ENCODE data around the gene MICA. TPM values are rescaled to one million over a fixed set of nuclear protein-coding genes. Genes with fewer than 3 reads are reported as not detected.
"Not testable (repeated sequence)": the region's sequence is repeated elsewhere in the genome, so short reads cannot be mapped to it uniquely, and the experiment has no call there.

Gene MICA
- total RNA-seq, 1 donor from 2014 or later, result 5.2 TPM

- H3K36me3 ChIP-seq (ENCODE audit: control insufficient read depth in 3 of 3, insufficient read depth in 3 of 3, low read length in 3 of 3), result peaks cover 0 to 3% (median 0%) of the 10 kb centered on the region in 3 donors
- no peaks in the 10 kb centered on the region for H3K27me3 ChIP-seq (ENCODE audit: control insufficient read depth in 3 of 3, insufficient read depth in 3 of 3, low read length in 3 of 3)
- no peak overlapping the region for H3K4me3 ChIP-seq (ENCODE audit: low read length in 3 of 3)
- peaks cover 3 to 8% (median 8%) of the 10 kb centered on the region in 3 donors for H3K4me1 ChIP-seq (ENCODE audit: control insufficient read depth in 3 of 3, insufficient read depth in 3 of 3, low read length in 3 of 3)
- H3K9me3 ChIP-seq (ENCODE audit: control insufficient read depth in 3 of 3, low read length in 3 of 3), result no peaks in the 10 kb centered on the region
- no peak overlapping the region for H3K27ac ChIP-seq (ENCODE audit: low read depth, low read length)
- no peak overlapping the region for H3K9ac ChIP-seq (ENCODE audit: low read depth in 1 of 3, low read length in 3 of 3)
Observed at GRCh38 chr6:31394381-31394780, 9.0 kb upstream of the MICA start.

DNA sequence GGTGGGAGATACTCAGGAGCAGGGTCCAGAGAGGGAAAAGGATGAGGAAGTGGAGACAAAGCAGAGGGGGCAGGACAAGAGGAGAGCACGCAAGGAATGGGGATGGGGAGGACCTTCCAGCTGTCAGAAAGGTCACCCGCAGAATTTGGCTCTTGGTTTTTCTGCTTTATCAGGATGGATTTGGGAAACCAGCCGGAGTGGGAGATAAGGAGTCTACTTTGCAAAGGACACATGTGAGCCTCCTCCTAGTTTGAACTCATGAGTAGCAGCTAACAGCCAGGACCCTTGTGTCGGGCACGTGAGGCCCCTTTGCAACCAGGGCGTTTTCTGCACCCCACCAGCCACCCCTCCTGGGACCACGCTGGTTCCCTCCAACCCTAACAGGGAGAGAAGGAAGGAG lies 7.6 kb upstream of the MICA start:
- Histone ChIP-seq H3K36me3 (ENCODE audit: control insufficient read depth in 3 of 3, insufficient read depth in 3 of 3, low read length in 3 of 3) (peaks cover 0 to 3% (median 0%) of the 10 kb centered on the region in 3 donors), H3K27me3 (ENCODE audit: control insufficient read depth in 3 of 3, insufficient read depth in 3 of 3, low read length in 3 of 3) (peaks cover 0 to 3% (median 0%) of the 10 kb centered on the region in 3 donors), H3K4me3 (ENCODE audit: low read length in 3 of 3) (no peak overlapping the region), H3K9ac (ENCODE audit: low read depth in 1 of 3, low read length in 3 of 3) (no peak overlapping the region), H3K9me3 (ENCODE audit: control insufficient read depth in 3 of 3, low read length in 3 of 3) (no peaks in the 10 kb centered on the region), H3K4me1 (ENCODE audit: control insufficient read depth in 3 of 3, insufficient read depth in 3 of 3, low read length in 3 of 3) (peaks cover 6 to 16% (median 8%) of the 10 kb centered on the region in 3 donors), H3K27ac (ENCODE audit: low read depth, low read length) (no peak overlapping the region)

DNA sequence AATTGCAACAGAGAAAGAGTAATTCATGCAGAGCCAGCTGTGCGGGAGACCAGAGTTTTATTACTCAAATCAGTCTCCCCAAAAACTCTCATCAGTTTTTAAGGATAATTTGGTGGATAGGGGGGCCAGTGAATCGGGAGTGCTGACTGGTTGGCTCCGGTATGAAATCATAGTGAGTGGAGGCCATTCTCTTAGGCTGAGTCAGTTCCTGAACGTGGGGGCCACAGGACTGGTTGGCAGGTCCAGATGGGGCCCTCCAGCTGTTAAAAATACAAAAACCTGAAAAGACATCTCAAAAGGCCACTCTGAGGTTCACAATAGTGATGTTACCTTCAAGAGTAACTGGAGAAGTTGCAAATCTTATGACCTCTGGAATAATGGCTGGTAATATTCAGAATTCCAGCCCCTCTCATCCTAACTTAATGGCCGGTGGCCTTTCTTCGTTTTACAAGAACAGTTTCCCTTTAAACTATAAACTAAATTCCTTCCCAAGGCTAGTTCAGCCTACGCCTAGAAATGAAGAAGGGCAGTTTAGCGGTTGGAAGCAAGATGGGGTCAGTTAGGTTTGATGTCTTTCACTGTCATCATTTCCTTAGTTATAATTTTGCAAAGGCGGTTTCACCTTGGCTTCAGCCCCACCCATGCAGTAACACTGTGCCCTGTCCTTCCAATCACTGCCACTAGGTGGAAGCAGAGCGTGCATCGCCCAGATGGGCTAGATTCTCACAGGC lies 6.8 kb upstream of the MICA start:
- no peaks in the 10 kb centered on the region for H3K9me3 ChIP-seq (ENCODE audit: control insufficient read depth in 3 of 3, low read length in 3 of 3)
- peak overlapping the region in 1 of 3 donors; percentile 20 for H3K9ac ChIP-seq (ENCODE audit: low read depth in 1 of 3, low read length in 3 of 3)
- H3K27me3 ChIP-seq (ENCODE audit: control insufficient read depth in 3 of 3, insufficient read depth in 3 of 3, low read length in 3 of 3), result peaks cover 0 to 3% (median 0%) of the 10 kb centered on the region in 3 donors
- H3K4me1 ChIP-seq (ENCODE audit: control insufficient read depth in 3 of 3, insufficient read depth in 3 of 3, low read length in 3 of 3), result peaks cover 6 to 22% (median 10%) of the 10 kb centered on the region in 3 donors
- H3K4me3 ChIP-seq (ENCODE audit: low read length in 3 of 3), result peak overlapping the region in 1 of 3 donors; percentile 7
- H3K27ac ChIP-seq (ENCODE audit: low read depth, low read length), result no peak overlapping the region
- peaks cover 0 to 3% (median 0%) of the 10 kb centered on the region in 3 donors for H3K36me3 ChIP-seq (ENCODE audit: control insufficient read depth in 3 of 3, insufficient read depth in 3 of 3, low read length in 3 of 3)

- H3K27me3 ChIP-seq (ENCODE audit: control insufficient read depth in 3 of 3, insufficient read depth in 3 of 3, low read length in 3 of 3); H3K4me3 ChIP-seq (ENCODE audit: low read length in 3 of 3); H3K36me3 ChIP-seq (ENCODE audit: control insufficient read depth in 3 of 3, insufficient read depth in 3 of 3, low read length in 3 of 3); H3K9me3 ChIP-seq (ENCODE audit: control insufficient read depth in 3 of 3, low read length in 3 of 3); H3K27ac ChIP-seq (ENCODE audit: low read depth, low read length): not testable (repeated sequence)
- Histone ChIP-seq H3K4me1 (ENCODE audit: control insufficient read depth in 3 of 3, insufficient read depth in 3 of 3, low read length in 3 of 3) (peaks cover 6 to 23% (median 14%) of the 10 kb centered on the region in 3 donors), H3K9ac (ENCODE audit: low read depth in 1 of 3, low read length in 3 of 3) (peak overlapping the region in 1 of 3 donors; percentile 12)
Observed at GRCh38 chr6:31397153-31397499, 6.3 kb upstream of the MICA start.

DNA sequence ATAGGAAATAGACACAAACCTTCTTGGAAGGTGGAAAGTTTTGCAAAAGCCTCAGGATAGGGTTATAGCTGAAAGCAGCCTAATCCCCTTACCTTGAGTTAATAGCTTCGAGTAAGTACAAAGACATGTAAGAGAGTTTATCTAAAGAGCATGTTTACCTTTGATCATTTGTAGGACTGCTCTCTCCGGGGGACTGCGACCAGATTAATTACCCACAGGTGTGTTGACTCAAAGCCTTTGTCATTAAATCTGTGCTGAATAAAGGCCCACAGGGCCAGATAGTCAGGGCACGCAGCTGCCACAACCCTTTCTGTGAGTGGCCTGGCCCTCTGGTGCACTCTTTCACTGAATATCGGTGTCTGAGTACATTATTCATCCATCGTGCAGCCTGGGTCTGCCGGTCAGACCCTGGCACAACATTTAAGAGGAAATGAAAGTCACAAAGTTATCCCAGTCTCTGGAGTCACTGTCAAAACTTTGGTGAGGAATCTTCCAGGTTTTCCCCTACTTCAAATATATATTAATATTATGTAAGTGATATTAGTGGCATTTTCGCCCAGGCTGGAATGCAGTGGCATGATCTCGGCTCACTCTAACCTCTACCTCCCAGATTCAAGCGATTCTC lies 5.4 kb upstream of the MICA start:
- no peak overlapping the region for H3K4me3 ChIP-seq (ENCODE audit: low read length in 3 of 3)
- H3K27ac ChIP-seq (ENCODE audit: low read depth, low read length), result no peak overlapping the region
- H3K36me3 ChIP-seq (ENCODE audit: control insufficient read depth in 3 of 3, insufficient read depth in 3 of 3, low read length in 3 of 3), result peaks cover 0 to 3% (median 0%) of the 10 kb centered on the region in 3 donors
- peaks cover 0 to 3% (median 0%) of the 10 kb centered on the region in 3 donors for H3K27me3 ChIP-seq (ENCODE audit: control insufficient read depth in 3 of 3, insufficient read depth in 3 of 3, low read length in 3 of 3)
- H3K9ac ChIP-seq (ENCODE audit: low read depth in 1 of 3, low read length in 3 of 3), result peak overlapping the region in 1 of 3 donors; percentile 2
- H3K9me3 ChIP-seq (ENCODE audit: control insufficient read depth in 3 of 3, low read length in 3 of 3), result no peaks in the 10 kb centered on the region
- peaks cover 15 to 32% (median 19%) of the 10 kb centered on the region in 3 donors for H3K4me1 ChIP-seq (ENCODE audit: control insufficient read depth in 3 of 3, insufficient read depth in 3 of 3, low read length in 3 of 3)

GRCh38 chr6:31399589-31400466 lies 3.6 kb upstream of the MICA start:
- peak overlapping the region; percentile 90 for H3K27ac ChIP-seq (ENCODE audit: low read depth, low read length)
- peaks cover 24 to 49% (median 25%) of the 10 kb centered on the region in 3 donors for H3K4me1 ChIP-seq (ENCODE audit: control insufficient read depth in 3 of 3, insufficient read depth in 3 of 3, low read length in 3 of 3)
- H3K9me3 ChIP-seq (ENCODE audit: control insufficient read depth in 3 of 3, low read length in 3 of 3), result no peaks in the 10 kb centered on the region
- peak overlapping the region; percentile 84 to 87 (median 86) for H3K4me3 ChIP-seq (ENCODE audit: low read length in 3 of 3)
- peaks cover 0 to 7% (median 0%) of the 10 kb centered on the region in 3 donors for H3K27me3 ChIP-seq (ENCODE audit: control insufficient read depth in 3 of 3, insufficient read depth in 3 of 3, low read length in 3 of 3)
- no peaks in the 10 kb centered on the region for H3K36me3 ChIP-seq (ENCODE audit: control insufficient read depth in 3 of 3, insufficient read depth in 3 of 3, low read length in 3 of 3)
- H3K9ac ChIP-seq (ENCODE audit: low read depth in 1 of 3, low read length in 3 of 3), result peak overlapping the region; percentile 91 to 94 (median 94)

DNA sequence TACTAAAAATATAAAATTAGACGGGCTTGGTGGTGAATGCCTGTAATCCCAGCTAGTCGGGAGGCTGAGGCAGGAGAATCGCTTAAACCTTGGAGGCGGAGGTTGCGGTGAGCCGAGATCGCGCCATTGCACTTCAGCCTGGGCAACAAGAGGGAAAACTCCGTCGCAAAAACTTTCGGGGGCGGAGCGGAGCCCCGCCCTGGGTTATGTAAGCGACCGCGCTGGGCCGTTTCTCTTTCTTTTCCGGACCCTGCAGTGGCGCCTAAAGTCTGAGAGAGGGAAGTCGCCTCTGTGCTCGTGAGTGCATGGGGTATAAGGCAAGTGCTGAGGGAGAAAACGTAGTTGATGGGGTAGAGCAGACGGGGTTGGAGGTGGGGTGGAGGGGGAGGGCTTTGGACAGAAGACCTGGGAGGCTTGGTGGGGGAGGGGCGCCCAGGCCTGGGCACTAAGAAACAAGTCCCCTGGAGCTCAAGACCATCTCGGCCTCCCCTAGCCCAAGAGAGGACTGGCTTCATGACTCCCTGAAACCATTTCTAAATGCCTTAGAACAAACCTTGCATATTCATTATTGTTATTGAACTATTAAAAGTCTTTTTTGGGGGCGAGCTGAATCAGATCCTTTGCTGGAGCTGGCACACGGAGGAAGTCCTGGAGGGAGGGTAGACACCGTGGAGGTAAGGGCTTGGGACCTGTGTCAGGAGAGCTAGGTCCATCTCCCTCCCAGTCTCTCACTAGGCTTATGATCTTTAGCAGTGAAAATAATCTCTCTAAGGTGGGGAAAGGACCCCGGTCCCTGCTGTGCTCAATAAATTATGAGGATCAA lies 2.7 kb upstream of the MICA start:
- Histone ChIP-seq H3K27ac (ENCODE audit: low read depth, low read length) (peak overlapping the region; percentile 90), H3K27me3 (ENCODE audit: control insufficient read depth in 3 of 3, insufficient read depth in 3 of 3, low read length in 3 of 3) (peaks cover 0 to 7% (median 0%) of the 10 kb centered on the region in 3 donors)

GRCh38 chr6:31401403-31401802 lies 2.0 kb upstream of the MICA start:
- Histone ChIP-seq H3K9ac (ENCODE audit: low read depth in 1 of 3, low read length in 3 of 3) (peak overlapping the region in 1 of 3 donors; percentile 94), H3K4me3 (ENCODE audit: low read length in 3 of 3) (peak overlapping the region; percentile 84 to 87 (median 86)), H3K36me3 (ENCODE audit: control insufficient read depth in 3 of 3, insufficient read depth in 3 of 3, low read length in 3 of 3) (no peaks in the 10 kb centered on the region), H3K27me3 (ENCODE audit: control insufficient read depth in 3 of 3, insufficient read depth in 3 of 3, low read length in 3 of 3) (peaks cover 0 to 7% (median 0%) of the 10 kb centered on the region in 3 donors), H3K9me3 (ENCODE audit: control insufficient read depth in 3 of 3, low read length in 3 of 3) (no peaks in the 10 kb centered on the region), H3K4me1 (ENCODE audit: control insufficient read depth in 3 of 3, insufficient read depth in 3 of 3, low read length in 3 of 3) (peaks cover 24 to 53% (median 25%) of the 10 kb centered on the region in 3 donors), H3K27ac (ENCODE audit: low read depth, low read length) (peak overlapping the region; percentile 90)

More for the DNA sequence above, 2.7 kb upstream of the MICA start:
- Histone ChIP-seq H3K36me3 (ENCODE audit: control insufficient read depth in 3 of 3, insufficient read depth in 3 of 3, low read length in 3 of 3) (no peaks in the 10 kb centered on the region), H3K9ac (ENCODE audit: low read depth in 1 of 3, low read length in 3 of 3) (peak overlapping the region; percentile 91 to 94 (median 94)), H3K4me3 (ENCODE audit: low read length in 3 of 3) (peak overlapping the region; percentile 84 to 87 (median 86)), H3K4me1 (ENCODE audit: control insufficient read depth in 3 of 3, insufficient read depth in 3 of 3, low read length in 3 of 3) (peaks cover 24 to 51% (median 25%) of the 10 kb centered on the region in 3 donors), H3K9me3 (ENCODE audit: control insufficient read depth in 3 of 3, low read length in 3 of 3) (no peaks in the 10 kb centered on the region)

All from skeletal muscle tissue (tissue), 4 donors.